GM18519 (cell line): ENCODE results near the gene KLF3.

Experiments
- ATAC-seq: cut with Tn5 transposase; IDR thresholded peaks from one replicate; pipeline ENCODE4 v1.9.1; 2021; ENCODE audit warnings: mild to moderate bottlenecking, moderate library complexity; ENCODE audit not compliant: unreplicated experiment, low FRiP score

The KLF3 gene

DNA sequence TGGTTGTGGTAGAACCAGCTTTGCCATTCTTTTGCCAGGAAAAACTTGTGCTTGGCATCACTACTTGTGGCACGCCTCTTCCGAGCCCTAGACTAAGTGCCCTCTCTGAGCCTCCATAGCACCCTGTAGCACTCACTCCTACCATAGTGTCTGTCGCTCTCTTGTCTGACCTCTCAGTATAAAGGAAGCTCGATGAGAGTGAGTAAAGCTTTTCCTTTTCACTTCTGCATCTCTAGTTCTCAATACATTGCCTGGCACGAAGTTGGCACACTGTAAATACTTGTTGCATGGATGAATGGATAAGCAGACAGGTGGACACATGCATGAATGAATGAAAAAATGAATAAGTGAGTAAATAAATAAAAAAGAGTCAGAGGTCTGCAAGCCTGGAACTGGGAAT lies 70.4 kb downstream of the KLF3 start:
- ATAC-seq, result no peak

GRCh38 chr4:38734911-38735310 lies 70.9 kb downstream of the KLF3 start:
- no peak for ATAC-seq

DNA sequence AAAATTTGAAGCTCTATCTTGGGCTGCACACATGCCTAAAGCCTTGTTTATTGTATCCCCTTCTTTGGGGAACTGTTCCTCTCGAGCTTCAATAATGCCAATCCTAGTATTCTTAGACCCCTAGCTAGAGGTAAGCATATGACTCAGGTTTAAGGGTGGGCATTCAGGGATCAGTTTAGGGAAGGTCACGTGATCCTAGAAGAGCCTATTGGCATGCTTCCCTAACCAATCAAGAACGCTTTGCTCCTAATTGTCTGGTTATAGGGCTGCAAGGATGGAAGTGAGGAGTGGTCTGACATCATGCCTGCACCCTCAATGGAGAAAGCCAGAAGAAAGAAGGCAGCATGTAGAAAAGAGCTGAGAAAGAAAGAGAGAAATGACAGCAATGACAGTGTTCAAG lies 71.9 kb downstream of the KLF3 start:
- ATAC-seq, result no peak

DNA sequence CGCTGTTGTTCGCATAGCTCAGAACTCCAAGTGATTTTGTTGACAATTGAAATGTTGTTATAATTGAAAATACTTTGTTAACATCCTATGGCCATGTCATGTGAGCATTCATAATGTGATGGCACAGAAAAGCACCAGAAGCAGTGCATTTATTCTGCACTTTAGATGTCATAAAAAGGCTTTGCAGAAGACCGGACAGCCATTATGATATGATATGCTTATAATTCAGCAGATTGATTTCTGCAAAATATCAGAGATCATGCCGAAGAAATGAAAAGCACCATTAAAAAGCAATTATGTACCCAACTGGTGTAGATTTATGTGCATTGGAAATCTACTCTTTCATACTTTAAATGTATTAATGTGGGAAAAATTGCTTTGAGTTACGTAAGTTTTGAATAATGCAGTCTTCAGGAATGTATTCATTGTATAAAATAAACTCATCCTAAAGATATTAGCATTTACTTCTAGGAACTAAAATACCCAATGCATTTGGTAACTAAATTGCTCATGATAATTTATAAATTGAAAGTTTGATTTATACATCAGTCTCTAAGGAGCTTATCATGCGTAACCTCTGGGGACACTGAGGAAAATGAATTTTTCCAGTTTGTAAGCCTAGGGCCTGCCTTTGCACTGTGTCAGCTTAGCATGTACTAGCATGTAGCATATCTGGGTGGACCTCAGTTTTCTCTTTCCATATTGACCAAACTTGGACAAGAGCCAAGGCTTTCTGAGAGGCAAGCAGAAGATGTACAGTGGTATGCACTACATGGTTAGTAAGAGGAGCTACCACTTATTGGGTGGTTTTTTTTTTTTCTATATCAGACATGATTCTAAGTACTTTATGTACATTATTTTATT lies 75.2 kb downstream of the KLF3 start:
- no peak for ATAC-seq

DNA sequence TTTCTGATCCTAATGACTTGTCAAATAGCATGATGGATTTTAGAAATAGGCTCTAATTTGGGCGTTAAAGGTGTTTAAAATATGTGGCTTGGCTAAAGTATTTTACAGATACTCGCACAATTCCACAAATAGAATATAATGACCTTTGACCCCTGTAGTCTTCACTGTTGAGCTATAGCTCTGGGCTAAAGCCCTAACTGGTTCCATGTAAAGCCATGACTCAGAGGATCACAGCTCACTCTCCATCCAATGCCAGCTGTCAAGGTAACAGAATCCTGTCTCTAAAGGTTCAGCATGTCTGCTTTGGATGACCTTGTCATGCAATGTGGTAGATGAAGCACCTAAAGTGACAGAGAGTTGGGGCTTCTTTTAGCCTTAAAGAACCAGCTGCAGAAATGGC lies 76.3 kb downstream of the KLF3 start:
- ATAC-seq, result no peak

DNA sequence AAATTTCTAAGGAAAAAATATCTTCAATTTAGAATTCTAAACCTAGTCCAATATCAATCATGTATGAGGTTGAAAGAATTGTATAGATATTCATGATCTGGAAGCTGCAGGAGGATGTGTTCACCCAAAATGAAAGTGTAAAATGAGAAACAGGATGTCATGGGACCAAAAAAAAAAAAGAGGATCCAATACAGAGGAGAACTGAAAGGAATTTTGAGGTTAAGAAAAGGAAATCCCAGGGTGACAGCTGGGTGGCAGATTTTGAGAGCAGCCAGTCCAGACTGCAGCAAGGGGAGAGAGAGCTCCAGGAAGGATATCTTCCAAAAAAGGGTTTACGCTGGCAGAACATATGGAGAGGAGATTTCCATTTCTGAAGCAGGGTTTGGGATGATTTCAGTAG lies 79.9 kb downstream of the KLF3 start:
- no peak for ATAC-seq

DNA sequence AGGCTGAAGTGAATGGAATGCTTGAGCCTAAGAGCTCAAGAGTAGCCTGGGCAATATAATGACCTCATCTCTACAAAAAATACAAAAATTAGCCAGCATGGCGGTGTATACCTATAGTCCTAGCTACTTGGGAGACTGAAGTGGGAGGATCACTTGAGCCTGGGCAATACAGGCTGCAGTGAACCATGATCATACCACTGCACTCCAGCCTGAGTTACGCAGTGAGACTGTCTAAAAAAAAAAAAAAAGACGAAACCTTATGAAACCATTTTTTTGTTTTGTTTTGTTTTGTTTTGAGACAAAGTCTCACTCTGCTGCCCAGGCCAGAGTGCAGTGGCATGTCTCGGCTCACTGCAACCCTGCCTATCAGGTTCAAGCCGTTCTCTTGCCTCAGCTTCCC lies 81.9 kb downstream of the KLF3 start:
- no peak for ATAC-seq

DNA sequence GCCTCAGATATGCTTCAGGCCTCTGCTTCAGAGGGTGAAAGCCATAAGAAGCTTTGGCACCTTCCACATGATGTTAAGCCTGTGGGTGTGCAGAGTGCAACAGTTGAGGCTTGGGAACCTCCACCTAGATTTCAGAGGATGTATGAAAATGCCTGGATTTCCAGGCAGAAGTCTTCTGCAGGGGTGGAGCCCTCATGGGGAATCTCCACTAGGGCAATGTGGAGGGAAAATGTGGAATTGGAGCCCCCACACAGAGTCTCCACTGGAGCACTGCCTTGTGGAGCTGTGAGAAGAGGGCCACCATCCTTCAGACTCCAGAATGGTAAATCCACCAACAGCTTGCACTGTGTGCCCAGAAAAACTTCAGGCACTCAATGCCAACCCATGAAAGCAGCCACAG lies 83.6 kb downstream of the KLF3 start:
- ATAC-seq, result no peak

DNA sequence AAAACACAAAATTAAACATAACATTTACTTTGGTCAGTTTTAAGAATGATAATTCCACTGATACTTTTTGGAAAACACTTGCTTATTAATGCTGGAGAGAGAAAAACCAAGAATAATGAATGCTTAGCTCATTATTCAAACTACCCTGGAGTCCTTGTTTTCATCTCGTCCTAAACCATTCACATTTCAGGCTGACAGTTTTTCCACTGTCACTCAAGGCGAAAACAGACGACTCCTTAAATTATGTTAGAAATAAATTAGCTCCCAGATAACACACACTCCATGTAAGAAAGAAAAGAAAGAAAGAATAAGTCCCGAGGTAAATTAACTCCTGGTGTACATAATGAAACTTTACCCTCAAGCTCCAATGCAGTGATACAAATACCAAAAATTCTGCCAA lies 85.3 kb downstream of the KLF3 start:
- ATAC-seq, result no peak
